GM21576 (cell line): Measurements from ENCODE around the gene MDH1.
"Not testable (repeated sequence)": the region's sequence is repeated elsewhere in the genome, so short reads cannot be mapped to it uniquely, and the experiment has no call there.

Experiments
- ATAC-seq: cut with Tn5 transposase; IDR thresholded peaks from one replicate; pipeline ENCODE4 v1.9.1; 2021; ENCODE audit warnings: mild to moderate bottlenecking, moderate library complexity; ENCODE audit not compliant: unreplicated experiment

The MDH1 gene

DNA sequence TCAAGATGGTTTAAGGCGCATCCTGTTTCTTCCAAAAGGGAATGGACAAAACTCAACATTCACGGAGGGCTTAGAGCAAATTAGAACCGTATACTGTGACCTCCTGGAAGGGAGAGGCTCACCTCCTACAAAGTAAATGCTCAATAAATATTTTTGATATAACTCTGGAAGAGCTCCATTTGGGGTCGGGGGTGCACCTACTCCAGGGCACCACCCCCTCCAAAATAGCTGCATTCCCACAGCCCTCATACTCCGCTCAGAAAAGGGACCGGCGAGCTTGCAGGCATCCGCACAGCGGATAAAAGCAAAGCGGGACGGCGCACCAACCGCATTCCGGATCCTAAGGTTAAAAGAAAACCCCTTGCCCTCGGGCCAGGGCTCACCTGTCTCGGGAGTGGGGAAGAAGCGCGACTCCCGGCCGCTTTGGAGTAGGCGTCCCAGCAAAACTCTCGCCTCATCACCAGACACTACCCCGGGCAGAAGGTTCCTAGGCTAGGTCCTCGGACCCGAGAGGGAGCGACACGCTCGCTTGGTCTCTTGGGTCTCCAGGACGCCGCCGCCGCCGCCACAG lies 864 bp upstream of the MDH1 start:
- no peak for ATAC-seq

DNA sequence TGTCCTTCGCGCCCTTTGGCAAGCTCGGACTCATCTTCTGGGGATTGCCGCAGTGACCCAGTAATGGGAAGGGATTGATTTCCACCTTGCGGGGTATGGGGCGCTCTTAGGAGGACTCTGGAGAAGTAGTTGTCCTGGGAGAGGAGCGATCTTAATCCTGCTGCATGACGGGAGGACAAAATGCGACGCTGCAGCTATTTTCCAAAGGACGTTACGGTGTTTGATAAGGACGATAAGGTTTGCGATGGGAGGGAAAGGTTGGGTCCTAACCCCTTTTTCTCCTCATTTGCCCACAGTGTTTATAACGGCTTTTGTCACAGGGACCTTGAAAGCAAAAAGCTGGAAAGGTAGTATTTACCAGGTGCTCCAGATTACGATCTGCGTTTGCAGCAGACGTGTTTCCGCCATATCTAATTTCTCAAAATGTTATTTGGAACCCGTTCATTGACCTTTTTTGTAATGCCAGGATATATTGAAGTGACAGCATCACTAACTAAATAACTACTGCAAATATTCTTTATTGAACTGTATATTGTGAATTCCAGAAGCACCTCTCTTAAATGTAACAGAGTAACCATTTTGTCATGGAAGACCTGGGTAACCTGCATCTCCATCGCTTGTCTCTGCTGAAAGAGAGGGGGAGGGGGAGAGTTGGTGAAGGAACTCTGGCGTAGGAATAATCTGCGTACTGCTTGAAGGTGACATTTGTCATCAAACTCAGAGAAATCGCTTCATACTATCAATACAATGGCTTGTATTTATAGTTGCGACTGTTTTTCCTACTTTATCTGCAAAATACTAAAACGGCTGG lies 590 bp downstream of the MDH1 start:
- ATAC-seq = peak; percentile 6

DNA sequence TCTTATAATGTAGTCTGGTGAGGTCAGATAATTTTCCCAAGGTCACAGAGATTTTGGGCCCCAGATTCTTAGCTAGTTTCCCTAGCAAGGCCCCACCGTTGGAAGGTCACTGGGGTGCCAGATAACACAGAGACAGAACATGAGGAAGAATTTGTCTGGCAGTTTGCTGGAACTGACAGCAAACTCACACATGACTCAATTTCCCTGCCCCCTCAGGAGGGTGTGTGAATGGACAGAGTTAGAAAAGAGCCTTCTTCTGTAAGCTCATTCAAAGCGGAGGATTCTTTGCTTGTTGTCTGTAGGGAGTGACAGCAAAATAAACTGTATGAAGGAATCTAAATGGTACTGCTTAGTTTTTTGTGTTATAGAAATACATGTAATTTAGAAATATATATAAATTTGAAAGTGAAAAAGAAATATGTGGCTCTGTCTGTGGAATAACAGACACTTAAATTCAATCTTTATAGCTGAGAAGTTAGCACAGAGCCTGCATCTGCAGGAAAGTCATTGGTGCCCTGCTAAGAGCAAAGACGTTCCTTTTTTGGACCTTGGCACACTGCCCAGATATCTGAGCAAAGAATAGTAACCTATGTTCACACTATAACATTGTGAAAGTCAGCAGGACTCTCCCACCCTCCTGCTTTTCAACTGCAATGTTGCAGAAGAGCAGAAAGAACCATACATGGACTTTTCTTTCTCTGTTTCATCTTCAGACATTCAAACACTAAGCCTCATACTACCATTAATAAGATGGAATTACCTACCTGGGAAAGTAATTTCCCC lies 2.1 kb downstream of the MDH1 start:
- ATAC-seq = no peak

DNA sequence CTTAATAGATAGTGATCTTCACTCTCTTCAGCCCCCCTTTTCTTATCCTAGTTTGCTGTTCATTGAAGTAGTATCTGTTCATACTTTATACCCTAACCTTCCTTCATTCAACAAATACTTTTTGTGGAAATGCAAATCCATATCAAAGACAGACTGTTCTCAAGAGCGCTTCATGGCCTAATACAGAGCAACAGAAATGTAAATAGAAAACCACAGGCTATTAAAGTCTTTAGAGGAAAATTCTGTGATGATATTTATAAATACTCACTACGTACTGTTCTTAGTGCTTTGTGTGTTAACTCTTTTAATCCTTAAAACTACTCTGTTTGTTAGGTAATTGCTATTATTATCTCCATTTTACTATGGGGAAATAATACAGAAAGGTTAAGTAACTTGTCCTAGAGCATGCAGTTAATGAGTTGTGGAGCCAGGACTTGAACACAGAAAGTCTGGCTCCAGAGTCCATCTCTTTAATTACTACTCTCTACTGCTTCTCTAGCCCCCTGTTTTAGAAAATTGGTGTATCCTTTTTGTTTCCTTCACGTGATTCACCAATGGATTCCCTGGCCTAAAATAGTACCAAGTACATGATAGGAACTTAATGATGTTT lies 2.9 kb downstream of the MDH1 start:
- ATAC-seq = no peak

DNA sequence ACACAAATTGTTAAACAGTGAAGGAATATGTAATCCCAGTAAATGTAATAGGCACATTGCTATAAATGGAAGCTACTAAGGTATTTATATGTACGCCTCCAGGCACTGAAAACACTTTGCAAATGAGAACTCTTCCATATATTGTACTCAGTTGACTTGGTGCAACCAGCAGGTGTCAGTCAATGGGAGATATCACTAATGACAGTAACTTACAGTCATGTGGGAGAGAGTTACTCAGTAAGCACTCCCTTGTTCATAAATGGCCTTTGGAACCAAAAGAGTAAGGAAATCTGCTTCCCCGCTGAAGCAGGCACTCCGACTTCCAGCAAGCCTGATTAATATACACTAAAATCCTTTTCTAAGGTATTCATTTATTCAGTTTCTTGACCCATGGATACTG lies 5.9 kb downstream of the MDH1 start:
- no peak for ATAC-seq

DNA sequence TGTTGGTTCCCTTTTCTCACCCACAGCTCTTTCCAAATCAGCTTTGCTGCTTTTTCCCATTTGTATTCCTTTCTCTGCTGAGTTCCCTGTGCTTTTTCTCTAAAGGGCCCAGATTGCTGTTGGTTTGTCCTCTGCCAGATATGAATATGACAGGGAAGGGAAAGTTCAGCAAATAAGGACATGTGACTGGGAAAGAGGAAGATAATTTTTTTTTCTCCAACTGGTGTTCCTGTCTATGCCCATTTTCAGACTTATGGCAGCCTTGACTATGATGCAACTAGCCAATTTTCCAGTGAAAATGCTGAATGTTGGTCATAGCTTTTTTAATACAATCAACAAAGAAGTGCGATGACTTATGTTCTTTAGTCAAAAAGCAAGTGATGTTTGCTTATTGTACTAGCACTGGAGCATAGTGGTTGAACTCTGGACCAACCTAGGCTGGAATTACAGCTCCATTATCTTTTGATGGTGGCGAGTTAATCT lies 7.7 kb downstream of the MDH1 start:
- ATAC-seq = no peak

DNA sequence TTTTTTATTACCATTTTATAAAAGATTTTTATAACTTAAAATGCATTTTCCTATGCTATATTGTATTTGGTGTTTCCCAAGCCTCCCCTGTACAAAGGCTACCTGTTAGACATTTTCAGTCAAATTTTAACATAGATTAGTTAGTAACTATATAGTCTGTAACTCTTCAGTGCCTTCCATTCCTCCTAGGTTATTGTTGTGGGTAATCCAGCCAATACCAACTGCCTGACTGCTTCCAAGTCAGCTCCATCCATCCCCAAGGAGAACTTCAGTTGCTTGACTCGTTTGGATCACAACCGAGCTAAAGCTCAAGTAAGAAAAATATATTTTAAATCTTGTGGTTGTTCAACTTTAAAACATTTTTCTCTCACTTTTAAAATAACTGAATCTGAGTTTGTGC lies 10.2 kb downstream of the MDH1 start:
- ATAC-seq = no peak

DNA sequence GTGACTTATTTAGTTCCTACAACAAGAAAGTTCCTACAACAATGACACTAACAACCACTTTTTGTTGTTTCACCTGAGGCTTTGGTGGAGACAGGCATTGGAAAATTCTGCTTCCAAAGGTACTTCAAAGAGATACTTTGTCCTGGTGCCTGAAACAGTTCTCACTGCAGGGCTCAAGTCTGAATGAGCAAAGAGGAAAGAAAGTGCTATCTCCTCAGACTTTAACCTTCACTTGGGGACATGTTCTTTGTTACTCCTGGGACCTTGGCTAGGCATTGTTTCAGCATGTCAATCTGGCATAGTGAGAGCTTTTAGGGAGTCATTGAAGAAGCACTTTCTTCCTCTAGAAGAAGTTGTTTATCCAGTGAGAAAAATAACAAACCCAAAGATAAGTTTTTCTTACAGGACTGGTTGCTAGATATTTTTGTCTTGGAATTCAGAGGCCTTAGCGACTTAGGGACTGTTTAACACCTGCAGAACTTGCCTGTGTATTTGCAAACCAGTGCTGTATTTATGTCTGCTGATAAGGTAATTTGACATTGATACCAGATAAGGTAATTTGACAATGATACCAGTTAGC lies 12.2 kb downstream of the MDH1 start:
- ATAC-seq = no peak

DNA sequence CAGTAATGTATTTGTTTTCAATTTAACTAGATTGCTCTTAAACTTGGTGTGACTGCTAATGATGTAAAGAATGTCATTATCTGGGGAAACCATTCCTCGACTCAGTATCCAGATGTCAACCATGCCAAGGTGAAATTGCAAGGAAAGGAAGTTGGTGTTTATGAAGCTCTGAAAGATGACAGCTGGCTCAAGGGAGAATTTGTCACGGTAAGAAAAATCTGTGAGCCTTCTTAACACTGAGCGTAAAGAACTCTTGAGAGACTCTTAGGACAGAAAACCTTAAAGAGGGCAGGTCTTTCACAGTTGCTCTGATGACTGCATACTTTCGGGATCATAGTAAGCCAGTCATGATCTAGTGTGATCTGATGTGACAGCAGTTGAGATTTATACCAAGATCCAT lies 15.9 kb downstream of the MDH1 start:
- ATAC-seq = no peak

DNA sequence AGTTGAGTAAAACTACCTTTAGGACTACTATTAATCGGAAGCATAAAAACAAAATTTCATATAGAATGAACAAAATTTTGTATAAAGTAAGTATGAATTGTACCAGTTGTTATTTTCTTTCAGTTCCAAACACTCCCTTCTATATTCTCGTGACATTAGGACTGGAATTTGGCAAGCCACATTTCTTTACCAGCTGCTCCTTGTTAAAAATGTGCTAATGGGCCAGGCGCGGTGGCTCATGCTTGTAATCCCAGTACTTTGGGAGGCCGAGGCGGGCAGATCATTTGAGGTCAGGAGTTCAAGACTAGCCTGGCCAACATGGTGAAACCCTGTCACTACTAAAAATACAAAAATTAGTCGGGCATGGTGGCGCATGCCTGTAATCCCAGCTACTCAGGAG lies 20.1 kb downstream of the MDH1 start:
- ATAC-seq = not testable (repeated sequence)

DNA sequence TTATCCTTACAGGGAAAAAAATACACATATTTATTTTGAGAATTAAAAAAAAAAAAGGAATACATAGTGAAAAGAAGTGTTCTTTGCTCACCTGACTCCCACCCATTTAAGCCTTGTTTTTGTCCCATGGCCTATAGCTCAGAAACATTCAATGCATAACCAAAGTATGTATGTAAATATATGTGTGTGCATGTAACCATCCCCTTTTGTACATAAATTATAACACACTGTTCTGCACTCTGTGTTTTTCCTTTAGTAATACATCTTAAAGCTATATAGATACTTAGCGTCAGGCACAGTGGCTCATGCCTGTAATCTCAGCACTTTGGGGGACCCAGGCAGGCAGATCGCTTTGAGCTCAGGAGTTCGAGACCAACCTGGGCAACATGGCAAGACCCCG lies 21.8 kb downstream of the MDH1 start:
- ATAC-seq = no peak

DNA sequence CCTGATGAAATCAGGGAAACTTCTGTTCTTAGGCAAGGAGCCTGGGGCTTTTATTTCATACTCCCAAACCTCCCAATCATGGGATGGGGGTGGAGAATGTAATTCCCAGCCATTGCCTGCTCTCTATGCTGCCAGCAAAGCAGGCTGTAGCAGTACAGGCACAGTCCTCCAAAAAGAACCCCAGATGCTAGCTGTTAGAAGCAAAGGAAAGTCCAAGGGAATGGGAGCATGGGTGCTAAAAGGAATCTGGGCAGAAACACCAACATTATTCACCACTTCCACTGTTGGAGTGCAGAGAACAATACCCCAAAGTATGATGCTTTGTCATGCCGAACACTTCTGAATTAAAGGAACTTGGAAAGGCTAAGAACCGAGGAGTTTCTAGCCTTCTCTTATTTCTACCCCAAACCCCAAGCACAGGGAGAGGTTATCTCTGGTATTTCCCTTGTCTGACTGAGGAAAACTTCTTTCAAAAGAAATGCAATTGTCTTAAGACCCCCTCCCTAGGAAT lies 24.7 kb downstream of the MDH1 start:
- ATAC-seq = no peak

DNA sequence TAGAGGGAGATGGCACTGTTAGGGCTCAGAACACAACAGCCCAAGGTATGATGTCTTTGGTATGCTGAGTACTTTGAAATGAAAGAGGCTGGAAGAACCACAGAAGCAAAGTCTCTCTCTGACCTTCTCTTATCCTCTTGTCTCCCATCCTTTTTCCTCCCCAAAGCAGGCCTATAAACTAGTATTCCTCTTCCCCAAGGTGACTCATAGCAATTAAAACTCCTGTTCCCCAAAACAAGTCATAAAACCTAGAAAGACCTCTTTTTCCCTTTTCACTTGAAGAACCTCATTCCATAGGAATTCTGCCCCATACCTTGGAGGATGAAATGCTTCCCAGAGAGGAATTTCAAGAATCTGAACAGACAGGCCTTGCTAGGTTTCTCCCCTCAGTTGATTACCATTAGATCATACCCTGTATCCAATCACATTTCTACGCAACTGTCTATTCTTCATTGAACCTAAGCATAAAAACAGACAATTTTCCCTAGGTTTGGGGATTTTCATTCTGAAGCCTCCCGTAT lies 25.7 kb downstream of the MDH1 start:
- ATAC-seq = no peak

DNA sequence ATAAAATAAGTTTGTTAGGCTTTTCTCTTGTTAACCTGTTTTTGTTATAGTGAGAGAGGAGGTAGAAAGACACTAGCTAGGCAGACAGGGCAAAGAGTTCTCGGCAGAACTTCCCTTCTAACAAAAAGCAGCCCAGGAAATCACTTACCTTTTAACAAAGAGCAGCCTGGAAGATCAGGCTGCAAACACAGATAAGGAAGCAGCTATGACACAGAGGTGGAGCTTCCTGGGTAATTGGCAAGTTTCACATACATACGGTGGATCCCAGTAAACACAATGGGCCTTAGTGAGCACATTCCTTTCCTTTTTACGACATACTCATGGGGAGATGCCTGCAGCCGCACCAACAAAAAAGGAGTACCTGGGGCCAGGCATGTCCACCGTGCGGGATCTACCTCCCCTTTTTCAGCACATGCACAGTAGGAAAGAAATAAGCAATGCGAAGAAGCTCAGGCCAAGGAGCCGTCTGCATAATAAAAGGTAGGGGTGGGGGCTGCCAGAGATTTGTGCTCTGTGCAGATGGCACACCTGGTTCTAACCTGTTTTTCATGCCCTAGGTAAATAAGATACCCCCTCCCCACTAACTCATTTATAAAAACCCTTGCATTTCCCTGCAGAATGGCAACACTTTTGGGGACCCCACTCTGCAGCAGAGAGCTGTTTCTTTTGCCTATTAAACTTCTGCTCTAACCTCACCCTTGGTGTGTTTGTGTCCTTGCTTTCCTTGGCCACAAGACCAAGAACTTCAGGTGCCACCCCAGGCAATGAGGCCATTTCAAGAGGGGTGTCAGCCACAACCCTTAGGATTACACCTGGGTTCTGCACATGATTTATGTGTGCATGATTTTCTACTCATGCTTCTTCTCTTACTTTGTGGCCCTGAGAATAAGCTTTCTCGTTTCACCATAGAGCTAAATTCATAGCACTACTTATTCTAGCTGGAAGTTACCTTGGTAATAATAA lies 26.5 kb downstream of the MDH1 start:
- no peak for ATAC-seq

DNA sequence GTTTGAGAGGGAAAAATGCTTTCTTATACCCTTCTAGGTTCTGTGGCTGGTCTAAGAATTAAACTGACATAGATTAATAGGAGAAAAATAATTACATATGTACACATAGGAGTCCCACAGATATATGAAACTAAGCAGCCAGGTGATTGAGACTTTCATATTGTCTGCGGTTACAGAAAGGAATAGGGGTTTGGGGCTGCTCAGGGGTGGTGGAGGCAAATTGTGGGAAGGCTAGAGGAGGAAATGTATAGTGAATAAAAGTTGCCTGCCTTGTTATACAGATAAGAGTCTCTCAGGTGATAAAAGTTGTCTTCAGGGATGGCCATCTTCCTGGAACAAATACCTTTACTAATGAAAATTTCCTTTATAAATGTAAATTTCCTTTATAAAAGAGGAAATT lies 28.6 kb downstream of the MDH1 start:
- no peak for ATAC-seq

DNA sequence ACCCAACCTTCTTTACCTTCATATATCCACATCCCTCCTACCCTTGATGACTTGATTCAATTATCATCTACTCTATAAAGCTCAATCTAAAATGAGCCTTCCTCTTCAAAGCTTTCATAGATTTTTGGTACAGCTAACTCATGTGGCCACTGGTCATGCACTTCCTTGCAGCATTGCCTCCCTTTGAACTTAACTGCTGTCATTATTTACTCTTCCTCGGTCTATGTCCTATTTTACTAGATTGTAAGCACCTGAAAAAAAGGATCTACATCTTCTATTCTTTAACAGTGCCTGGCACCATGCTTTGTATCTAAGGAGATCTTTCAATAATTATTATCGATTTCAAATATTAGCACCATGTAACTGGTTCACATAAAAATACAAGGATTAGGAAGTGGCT lies 30.6 kb downstream of the MDH1 start:
- ATAC-seq = no peak

DNA sequence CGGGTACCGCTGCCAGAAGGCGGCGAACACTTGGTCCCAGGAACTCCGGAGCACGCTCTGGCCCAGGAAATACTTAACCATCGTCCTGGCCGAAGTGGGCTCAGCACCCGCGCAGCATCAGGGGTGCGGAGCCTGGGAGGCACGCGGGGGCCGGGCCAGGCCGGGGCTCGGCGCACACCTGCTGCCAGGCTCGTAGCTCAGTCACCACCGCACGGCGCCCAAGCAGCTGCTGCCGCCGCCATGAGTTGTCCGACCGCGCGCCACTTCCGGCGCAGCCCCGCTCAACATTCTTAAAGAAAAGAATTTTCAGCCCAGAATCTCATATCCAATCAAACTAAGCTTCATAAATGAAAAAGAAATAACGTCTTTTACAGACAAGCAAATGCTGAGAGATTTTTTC lies 34.0 kb downstream of the MDH1 start:
- ATAC-seq = no peak

DNA sequence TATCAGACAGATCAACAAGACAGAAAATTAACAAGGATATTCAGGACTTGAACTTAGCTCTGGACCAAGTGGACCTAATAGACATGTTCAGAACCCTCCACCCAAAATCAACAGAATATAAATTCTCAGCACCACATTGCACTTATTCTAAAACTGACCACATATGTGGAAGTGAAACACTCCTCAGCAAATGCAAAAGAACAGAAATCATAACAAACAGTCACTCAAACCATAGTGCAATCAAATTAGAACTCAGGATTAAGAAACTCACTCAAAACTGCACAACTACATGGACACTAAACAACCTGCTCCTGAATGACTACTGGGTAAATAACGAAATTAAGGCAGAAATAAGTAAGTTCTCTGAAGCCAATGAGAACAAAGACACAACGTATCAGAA lies 35.0 kb downstream of the MDH1 start:
- not testable (repeated sequence) for ATAC-seq

DNA sequence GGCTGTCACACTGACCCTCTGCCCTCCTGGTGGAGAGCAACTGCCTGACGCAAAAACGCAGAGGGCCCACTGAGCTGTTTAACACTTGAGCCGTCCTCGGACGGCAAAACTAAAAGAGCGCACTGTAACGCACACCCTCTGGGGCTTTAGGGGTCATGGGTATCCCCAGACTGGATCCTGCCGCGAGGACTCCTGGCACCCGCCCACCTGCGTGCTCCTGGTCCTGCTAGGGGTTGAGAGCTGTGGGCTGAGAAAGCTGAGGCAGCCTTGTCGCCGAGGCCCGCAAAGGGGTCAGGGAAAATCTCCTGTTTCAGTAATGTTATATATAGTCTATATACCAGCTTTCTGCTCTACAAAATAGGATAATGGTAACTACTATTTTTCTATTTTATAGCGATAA lies 39.1 kb downstream of the MDH1 start:
- ATAC-seq = no peak
